ENCODE data around the gene IGF2. TPM values are rescaled to one million over a fixed set of nuclear protein-coding genes. Genes with fewer than 3 reads are reported as not detected.

Gene IGF2
- total RNA-seq, 4 donors from 2014 or later = 1.9 to 15.5 (median 9.5) TPM

DNA sequence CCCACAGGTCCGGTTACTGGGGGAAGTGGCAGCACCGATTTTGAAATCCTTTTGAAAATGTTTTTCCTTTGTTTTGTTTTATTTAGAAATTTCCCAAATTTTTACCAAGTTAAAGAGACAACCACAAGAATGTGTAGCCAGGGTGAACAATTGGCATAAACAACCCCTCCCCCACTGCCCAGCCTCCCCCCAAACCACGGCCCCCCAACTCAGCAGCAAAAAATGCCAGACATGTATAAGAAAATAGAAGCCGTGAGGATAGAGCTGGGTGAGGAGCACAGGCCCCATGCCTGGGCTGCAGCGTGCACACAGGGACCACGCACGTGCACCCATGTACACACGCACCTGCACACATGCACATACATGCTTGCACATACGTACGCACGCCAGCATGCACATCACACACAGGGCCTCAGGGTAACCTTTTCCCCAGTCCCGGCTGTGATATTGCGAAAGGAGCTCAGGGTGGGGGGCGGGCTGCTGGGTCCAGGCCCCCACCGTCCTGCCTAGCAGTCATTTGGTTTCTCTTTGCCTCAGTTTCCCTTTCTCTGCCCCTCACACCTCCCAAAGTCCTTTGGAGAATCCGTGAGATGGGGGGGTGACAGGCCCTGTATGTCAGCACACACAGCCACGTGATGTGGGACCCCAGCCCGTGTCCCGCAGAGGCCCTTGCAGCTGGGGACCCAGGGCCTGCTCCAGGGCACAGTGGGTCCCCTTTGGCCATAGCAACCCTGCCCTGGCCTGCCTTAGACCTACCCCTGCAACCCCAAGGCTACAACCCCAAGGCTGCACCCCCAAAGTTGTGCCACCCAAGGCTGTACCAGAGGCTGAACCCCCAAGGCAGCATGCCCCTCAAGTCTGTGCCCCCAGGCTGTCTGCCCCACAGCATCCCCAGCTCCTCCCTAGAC lies 42.9 kb downstream of the IGF2 start:
- Histone ChIP-seq H3K27me3 (no peaks in the 10 kb centered on the region), H3K9me3 (no peaks in the 10 kb centered on the region), H3K4me3 (no peak overlapping the region), H3K4me1 (peaks cover 0 to 5% (median 0%) of the 10 kb centered on the region in 4 donors), H3K36me3 (no peaks in the 10 kb centered on the region), H3K27ac (peak overlapping the region; percentile 49 to 73 (median 72))
- TF ChIP-seq, protein P1, sequence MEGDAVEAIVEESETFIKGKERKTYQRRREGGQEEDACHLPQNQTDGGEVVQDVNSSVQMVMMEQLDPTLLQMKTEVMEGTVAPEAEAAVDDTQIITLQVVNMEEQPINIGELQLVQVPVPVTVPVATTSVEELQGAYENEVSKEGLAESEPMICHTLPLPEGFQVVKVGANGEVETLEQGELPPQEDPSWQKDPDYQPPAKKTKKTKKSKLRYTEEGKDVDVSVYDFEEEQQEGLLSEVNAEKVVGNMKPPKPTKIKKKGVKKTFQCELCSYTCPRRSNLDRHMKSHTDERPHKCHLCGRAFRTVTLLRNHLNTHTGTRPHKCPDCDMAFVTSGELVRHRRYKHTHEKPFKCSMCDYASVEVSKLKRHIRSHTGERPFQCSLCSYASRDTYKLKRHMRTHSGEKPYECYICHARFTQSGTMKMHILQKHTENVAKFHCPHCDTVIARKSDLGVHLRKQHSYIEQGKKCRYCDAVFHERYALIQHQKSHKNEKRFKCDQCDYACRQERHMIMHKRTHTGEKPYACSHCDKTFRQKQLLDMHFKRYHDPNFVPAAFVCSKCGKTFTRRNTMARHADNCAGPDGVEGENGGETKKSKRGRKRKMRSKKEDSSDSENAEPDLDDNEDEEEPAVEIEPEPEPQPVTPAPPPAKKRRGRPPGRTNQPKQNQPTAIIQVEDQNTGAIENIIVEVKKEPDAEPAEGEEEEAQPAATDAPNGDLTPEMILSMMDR (IDR thresholded peaks at IDR 0.05) = no peak
- TF ChIP-seq POLR2A (IDR thresholded peaks at IDR 0.05) = no peak
- peak in 2 of 3 donors; percentile 33 to 41 for DNase-seq

DNA sequence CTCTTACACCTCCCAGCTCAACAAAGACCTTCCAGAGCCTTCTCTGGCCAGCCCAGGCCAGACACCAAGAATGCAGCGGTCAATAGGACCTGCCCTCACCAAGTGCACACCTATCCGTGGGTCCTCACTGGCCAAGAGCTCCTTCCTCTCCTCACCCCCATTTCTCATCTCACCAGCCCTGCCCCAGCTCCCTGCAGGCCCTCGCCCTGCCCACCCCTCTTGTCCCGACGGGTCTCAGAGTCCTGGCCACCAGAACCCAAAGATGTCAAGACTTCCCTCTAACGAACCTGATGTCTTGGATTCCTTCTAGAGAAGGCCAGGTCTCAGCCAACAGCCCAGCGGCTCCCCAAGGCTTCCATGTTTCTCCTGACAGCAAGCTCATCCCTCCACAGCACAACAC lies 43.6 kb downstream of the IGF2 start:
- H3K36me3 ChIP-seq = no peaks in the 10 kb centered on the region
- no peak overlapping the region for H3K4me3 ChIP-seq
- TF ChIP-seq POLR2A (IDR thresholded peaks at IDR 0.05) = no peak
- TF ChIP-seq, protein P1 (IDR thresholded peaks at IDR 0.05) = no peak
- peaks cover 0 to 5% (median 0%) of the 10 kb centered on the region in 4 donors for H3K4me1 ChIP-seq
- no peaks in the 10 kb centered on the region for H3K9me3 ChIP-seq
- DNase-seq = peak in 1 of 3 donors; percentile 34
- no peaks in the 10 kb centered on the region for H3K27me3 ChIP-seq
- H3K27ac ChIP-seq = no peak overlapping the region

DNA sequence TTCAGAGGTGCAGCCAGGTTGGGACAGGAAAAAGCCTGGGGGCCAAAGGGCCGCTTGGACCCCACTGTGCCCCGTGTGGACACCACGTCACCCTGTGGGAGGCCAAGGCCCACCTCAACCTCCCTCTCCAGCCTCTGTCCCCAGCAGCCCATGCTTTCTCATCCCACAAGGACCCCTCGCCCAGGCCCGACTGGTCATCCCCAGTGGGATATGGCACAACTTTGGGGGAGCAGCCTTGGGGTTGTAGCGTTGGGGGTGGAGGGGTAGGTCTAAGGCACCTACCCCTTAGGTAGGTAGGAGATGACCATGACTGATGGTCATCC lies 44.0 kb downstream of the IGF2 start:
- Histone ChIP-seq H3K27ac (no peak overlapping the region), H3K4me3 (no peak overlapping the region), H3K4me1 (peaks cover 0 to 3% (median 0%) of the 10 kb centered on the region in 4 donors), H3K27me3 (no peaks in the 10 kb centered on the region), H3K36me3 (no peaks in the 10 kb centered on the region), H3K9me3 (no peaks in the 10 kb centered on the region)
- TF ChIP-seq, protein P1 (IDR thresholded peaks at IDR 0.05) = no peak
- TF ChIP-seq POLR2A (IDR thresholded peaks at IDR 0.05) = no peak
- peak in 1 of 3 donors; percentile 30 for DNase-seq

DNA sequence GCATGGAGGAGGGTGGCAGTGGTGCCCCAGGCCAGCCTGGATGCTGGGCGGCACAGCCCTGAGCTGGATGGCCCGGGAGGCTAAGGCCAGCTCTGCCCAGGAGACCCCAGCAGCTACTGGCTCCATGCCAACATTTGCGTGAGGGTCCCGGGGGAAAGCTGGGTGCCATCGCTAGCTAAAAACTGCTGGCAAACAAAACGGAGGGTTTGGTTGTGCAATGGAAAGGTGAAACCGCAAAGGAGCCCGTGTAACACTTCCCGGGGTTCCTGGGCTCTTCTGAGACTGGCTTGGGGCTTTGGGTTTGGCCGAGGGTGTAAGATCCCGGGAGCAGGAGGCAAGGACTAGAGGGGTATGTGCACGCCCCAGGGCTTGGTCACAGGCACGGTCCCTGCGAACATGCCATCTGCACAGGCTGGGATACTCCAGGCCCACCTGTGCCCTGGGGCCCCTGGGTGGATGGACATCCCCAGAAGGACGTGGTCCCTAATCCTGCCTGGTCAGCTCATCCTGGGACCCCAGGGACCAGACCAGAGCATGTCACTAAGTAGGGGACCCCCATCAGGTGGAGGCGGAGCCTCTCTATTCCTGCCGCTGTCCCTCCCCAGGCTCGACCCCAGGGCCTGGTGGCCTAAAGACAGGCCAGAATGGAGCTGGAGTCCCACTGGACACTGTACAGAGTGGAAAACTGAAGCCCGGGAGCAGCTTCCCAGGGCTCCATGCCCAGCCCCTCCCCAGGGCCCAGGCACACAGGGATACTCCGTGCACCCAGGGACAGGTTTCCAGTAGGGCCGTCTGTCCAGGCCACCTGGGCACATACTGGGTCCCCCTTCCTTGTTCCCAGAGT lies 44.6 kb downstream of the IGF2 start:
- TF ChIP-seq POLR2A (IDR thresholded peaks at IDR 0.05) = no peak
- TF ChIP-seq, protein P1 (IDR thresholded peaks at IDR 0.05) = no peak
- DNase-seq = peak in 2 of 3 donors; percentile 37 to 41

DNA sequence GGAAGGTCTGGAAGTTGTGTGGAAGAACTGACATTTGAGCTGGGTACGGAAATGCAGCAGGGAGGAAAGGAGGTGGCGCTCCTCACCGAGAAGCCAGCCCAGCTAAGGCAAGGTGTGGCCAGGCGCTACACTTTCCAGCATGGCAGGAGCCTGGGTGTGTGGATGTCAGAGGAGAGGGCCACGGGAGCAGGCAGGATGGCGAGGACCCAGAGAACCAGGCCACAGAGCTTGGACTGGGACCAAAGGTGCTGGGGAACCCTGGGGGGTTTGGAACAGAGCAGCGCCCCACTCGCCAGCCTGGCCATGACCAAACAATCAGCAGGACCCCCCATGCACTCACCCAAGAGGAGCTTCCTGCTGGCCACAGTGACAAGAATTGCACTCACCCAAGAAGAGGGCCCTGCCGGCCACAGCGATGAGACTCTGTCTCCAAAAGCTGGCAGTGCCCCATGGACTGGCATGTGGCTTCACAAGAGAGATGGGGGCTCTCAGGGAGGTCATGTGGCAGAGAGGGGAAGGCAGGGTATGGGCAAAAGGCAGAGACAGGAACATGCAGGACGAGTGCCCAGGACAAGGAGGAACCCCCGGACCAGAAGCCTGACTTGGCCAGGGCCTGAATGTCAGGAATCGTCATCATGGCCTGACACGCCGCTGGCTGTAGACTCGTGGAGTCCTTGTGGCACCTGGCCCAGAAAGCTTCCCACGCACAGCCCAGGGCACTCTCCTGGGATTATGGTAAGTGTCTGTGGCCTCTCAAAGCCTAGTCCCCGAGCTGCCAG lies 45.4 kb downstream of the IGF2 start:
- no peaks in the 10 kb centered on the region for H3K27me3 ChIP-seq
- DNase-seq = peak in 1 of 3 donors; percentile 24

More for the DNA sequence above, 44.6 kb downstream of the IGF2 start:
- Histone ChIP-seq H3K4me3 (no peak overlapping the region), H3K27ac (no peak overlapping the region), H3K36me3 (no peaks in the 10 kb centered on the region), H3K27me3 (no peaks in the 10 kb centered on the region), H3K9me3 (no peaks in the 10 kb centered on the region), H3K4me1 (no peaks in the 10 kb centered on the region)

More for the DNA sequence above, 45.4 kb downstream of the IGF2 start:
- no peak overlapping the region for H3K4me3 ChIP-seq
- no peak for TF ChIP-seq POLR2A (IDR thresholded peaks at IDR 0.05)
- TF ChIP-seq, protein P1 (IDR thresholded peaks at IDR 0.05) = no peak
- H3K36me3 ChIP-seq = no peaks in the 10 kb centered on the region
- no peaks in the 10 kb centered on the region for H3K4me1 ChIP-seq
- no peaks in the 10 kb centered on the region for H3K9me3 ChIP-seq
- H3K27ac ChIP-seq = no peak overlapping the region

Data from Peyer's patch (tissue), 4 donors.